NCI-H1436 (cell line): Measurements from ENCODE around the gene DPAGT1.
"Not testable (repeated sequence)": the region's sequence is repeated elsewhere in the genome, so short reads cannot be mapped to it uniquely, and the experiment has no call there.

Source experiments
- DNase-seq: peaks from one replicate; lab custom pipeline; 2025; lab: John Stamatoyannopoulos, UW

The DPAGT1 gene

GRCh38 chr11:119101759-119102423 is at the start of gene DPAGT1:
TSS of gene DPAGT1 (minus strand) at chr11:119101853. CDS start at chr11:119101655, 198 bp downstream.
- DNase-seq: peak; percentile 88

GRCh38 chr11:119149786-119150275 is 48.2 kb upstream of the DPAGT1 start:
- DNase-seq: no peak

DNA sequence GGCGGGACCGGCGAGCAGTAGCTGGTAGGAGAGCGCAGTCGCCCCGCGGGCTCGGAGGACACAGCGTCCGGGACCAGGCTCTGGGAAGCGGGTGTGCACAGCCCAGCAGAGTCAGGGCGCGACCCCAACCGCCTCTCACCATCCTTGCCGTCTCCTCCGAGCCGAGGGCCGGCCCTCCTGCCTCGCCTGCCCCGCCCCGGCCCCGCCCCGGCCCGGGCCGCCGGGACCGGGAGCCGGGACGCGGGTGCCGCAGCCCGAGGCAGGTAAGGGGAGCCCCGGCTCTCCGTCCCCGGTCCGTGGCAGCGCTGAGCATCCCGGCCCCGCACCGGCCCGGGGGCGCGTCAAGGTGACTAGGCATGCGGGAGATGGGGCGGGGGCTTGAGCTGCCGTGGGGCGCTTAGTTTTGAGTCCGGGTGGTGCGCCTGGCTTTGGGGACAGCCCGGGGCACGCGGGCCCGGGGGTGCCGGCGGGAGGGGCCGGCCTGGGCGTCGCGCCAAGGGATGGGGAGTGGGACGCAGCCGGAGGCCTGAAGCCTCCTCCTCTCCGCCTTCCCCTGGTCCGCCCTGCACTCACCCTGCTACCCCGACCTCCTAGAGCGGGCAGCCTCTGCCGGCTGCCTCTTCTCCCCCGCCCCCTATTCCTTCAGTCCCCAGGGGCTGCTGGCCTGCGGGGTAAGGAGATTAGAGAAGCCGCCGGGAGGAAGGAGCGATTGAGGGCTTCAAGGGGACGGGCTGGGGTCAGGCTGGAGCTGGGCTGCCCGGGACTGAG is 47.5 kb upstream of the DPAGT1 start, which contains the start of gene ABCG4:
TSS of gene ABCG4 (plus strand) at position 35 of the 768 bp plus-strand sequence. CDS start 914 bp downstream, outside the sequence.
- no peak for DNase-seq

DNA sequence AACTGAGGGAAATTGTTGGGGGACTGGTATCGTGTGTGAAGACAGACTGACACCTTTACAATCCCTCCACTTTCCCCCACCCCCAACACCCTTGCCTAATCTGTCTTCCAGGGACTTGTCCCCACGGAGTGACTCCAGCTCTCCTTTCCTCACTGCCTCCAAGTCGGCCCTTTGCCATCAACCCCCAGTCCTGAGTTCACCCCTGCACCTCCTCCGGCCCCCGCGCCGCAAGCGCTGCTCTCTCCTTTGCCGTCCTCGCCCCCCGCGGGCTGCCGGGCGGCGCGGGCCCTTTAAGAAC is 47.0 kb upstream of the DPAGT1 start:
- no peak for DNase-seq

- peak; percentile 23 for DNase-seq
Observed at GRCh38 chr11:119147604-119148333, 46.1 kb upstream of the DPAGT1 start.

DNA sequence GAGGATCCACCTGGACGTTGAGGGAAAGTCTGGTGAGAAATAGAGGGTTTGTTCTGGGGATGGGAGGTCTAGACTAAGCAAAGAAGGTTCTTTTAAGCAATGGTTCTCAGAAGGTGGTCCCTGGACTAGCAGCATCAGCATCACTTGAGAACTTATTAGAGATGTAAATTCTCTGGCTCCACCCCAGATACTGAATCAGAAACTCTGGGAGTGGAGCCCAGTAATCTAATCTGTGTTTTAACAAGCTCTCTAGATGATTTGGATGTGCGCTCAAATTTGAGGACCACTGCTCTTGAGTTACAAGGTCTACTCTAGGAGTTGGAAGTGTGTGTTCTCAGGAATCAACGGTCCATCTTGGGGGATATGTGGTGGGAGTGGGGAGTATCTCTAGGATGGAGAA is 43.9 kb upstream of the DPAGT1 start:
- no peak for DNase-seq

- no peak for DNase-seq
Observed at GRCh38 chr11:119144825-119145486, 43.3 kb upstream of the DPAGT1 start.

DNA sequence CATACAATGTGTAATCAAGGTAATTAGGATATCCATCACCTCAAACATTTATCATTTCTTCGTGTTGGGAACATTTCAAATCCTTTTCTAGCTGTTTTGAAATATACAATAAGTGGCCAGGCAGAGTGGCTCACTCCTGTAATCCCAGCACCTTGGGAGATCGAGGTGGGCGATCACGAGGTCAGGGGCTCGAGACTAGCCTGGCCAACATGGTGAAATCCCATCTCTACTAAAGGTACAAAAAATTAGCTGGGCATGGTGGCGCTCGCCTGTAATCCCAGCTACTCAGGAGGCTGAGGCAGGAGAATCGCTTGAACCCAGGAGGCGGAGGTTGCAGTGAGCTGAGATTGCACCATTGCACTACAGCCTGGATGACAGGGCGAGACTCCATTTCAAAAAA is 37.6 kb upstream of the DPAGT1 start:
- not testable (repeated sequence) for DNase-seq

- no peak for DNase-seq
Observed at GRCh38 chr11:119134389-119134978, 32.8 kb upstream of the DPAGT1 start.

- DNase-seq: no peak
Observed at GRCh38 chr11:119130662-119131061, 29.0 kb upstream of the DPAGT1 start.

DNA sequence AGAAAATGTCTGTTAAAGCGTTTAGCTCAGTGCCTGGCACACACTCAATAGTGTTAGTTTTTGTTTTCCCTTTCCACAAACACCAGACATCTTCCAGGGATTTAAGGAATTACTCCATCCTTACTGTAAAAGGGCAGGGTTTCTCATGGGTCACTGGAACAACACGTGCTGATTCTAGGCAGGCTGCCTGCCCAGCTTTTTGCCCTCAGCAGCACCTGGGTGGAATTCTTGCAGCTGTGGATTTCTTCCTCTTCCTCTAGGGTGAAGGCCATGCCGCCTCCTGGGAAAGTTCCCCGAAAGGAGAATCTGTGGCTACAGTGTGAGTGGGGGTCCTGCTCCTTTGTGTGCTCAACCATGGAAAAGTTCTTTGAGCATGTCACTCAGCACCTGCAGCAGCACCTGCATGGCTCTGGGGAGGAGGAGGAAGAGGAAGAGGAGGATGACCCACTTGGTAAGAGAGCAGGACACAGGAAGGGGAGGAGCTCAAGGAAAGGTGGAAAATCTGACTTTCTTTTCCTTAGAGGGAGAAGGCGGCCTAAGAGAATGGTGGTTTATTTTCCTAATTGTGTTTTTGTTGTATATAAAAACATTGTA is 25.1 kb upstream of the DPAGT1 start:
- no peak for DNase-seq

DNA sequence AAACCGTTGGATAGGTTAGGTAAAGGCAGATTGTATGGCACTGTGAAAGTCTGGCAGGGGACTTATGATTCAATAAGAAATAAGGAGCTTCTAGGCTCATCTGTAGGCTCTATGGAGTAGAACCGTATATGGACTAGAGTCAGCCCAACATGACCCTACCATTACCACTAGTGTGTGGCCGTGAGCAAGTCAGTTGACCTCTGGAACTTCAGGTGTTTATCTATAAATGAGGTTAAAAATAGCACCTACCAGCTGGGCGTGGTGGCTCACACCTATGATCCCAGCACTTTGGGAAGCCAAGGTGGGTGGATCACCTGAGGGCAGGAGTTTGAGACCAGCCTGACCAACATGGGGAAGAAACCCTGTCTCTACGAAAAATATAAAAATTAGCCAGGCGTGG is 24.2 kb upstream of the DPAGT1 start:
- DNase-seq: no peak

GRCh38 chr11:119121811-119122124 is 20.1 kb upstream of the DPAGT1 start:
- no peak for DNase-seq

DNA sequence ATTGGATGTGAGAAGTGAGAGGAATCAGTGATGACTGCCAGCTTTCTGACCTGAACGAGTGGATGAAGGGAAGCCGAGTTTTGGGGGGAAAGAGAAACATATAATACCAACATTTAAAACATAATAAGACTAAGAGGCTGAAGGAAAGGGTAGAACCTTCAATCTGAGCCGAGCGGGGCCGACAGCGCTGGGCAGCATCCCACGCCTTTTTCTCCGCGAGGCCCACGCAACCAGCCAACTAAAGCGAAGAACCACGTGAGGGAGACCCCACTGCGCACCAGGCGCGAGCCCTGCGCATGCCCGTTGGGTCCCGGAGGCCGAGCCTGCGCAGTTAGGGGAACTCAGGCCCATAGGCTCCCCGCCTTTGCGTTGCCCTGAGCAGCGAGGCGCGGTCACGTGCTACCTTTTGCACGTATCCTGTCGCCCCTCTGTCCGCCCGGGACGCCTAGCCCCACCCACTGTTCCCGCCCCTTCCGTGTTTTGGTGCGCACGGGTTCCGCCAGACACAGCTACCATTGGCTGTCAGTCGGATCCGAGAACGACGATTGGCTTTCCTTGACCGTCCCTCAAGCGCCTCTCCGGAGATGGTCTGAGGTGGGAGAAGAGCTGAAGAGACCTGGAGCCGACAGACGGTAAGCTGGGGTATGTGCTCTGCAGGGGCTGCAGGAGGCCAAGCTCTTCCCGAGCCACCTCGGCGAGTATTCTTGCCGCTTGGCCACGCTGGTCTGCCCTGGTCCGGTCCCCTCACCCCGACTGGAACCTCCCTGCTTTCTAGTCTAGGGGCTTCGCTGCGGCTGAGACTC is 19.6 kb upstream of the DPAGT1 start, which contains the start of gene HINFP:
TSS of gene HINFP (plus strand) at position 573 of the 803 bp plus-strand sequence. CDS start 5,365 bp downstream, outside the sequence.
- peak; percentile 98 for DNase-seq

DNA sequence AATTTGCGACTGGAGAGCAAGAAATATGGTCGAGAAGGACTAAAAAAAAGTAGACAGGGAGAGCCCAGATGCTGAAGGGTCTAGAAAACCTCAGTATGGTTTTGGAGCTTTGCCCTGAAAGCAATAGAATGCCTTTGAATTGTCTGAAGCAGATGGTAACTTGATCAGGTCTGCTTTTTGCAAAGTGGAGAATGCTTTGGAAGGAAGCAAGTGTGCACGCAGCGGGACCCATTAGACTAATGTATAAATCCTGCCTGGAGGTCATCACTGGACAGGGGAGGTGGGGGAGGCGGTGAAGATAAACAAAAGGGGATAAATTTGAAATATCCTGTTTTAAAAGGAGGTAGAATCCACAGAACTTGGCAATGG is 19.0 kb upstream of the DPAGT1 start:
- DNase-seq: no peak

- no peak for DNase-seq
Observed at GRCh38 chr11:119118946-119119345, 17.3 kb upstream of the DPAGT1 start.

- DNase-seq: no peak
Observed at GRCh38 chr11:119118227-119118626, 16.6 kb upstream of the DPAGT1 start.

GRCh38 chr11:119117004-119117706 is 15.5 kb upstream of the DPAGT1 start:
- DNase-seq: no peak

DNA sequence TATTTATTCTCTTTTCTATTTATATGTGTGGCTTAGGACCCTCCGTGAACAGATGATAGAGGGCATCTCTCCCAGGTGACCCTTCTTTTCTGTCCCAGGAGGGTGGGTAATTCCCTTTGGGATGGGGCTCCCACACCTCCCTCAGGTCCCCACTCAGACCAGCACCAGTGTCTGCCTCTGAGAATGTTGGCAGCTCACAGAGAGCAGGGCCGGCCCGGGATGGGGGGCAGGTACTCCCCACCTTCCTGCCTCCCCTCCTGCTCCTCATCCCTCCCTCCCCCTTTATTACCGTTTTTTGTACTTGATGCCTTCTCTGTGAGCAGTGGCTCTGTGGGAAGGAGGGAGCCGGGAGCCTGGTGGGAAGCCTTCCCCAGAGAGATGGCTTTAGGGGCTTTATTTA is 14.9 kb upstream of the DPAGT1 start:
- DNase-seq: no peak

- DNase-seq: no peak
Observed at GRCh38 chr11:119116235-119116594, 14.6 kb upstream of the DPAGT1 start.
